Panc1 (cell line): ENCODE measurements around the gene IL1R1.

Experiments used
- POLR2AphosphoS5 ChIP-seq: IDR thresholded peaks from 2 replicates; pipeline ENCODE4 v1.6.1; 2012; ENCODE audit warnings: mild to moderate bottlenecking, low read depth, low read length, moderate library complexity
- SIN3A ChIP-seq: IDR thresholded peaks from 2 replicates; pipeline ENCODE4 v1.6.1; 2012; ENCODE audit warnings: low read depth, mild to moderate bottlenecking, low read length, moderate library complexity, borderline replicate concordance; ENCODE audit not compliant: insufficient read depth
- TF ChIP-seq, protein P1 (sequence below): fragments of 450-650 bp; IDR thresholded peaks from 2 replicates; pipeline ENCODE4 v1.5.1; 2017; ENCODE audit warnings: mild to moderate bottlenecking

DNA sequence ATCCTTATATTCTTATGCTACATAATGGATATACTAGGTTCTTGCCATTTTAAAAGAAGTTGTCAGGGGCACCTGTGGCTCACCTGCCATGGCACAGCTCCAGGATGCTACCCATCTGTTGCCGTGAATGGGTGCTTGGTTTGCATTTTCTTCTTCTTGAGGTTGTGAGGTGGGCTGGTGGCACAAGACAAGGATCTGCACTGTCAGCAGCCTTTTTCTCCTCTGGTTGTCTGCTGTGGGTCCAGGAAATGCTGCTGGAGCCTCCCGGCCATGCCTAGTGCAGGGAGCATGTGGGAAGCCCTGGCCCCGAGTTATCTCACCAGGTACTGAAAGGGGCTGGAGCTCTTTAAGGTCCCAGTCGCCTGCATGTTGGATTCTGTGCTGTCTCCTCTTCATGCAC, 2.6 kb downstream of the IL1R1 start:
- TF ChIP-seq, protein P1, sequence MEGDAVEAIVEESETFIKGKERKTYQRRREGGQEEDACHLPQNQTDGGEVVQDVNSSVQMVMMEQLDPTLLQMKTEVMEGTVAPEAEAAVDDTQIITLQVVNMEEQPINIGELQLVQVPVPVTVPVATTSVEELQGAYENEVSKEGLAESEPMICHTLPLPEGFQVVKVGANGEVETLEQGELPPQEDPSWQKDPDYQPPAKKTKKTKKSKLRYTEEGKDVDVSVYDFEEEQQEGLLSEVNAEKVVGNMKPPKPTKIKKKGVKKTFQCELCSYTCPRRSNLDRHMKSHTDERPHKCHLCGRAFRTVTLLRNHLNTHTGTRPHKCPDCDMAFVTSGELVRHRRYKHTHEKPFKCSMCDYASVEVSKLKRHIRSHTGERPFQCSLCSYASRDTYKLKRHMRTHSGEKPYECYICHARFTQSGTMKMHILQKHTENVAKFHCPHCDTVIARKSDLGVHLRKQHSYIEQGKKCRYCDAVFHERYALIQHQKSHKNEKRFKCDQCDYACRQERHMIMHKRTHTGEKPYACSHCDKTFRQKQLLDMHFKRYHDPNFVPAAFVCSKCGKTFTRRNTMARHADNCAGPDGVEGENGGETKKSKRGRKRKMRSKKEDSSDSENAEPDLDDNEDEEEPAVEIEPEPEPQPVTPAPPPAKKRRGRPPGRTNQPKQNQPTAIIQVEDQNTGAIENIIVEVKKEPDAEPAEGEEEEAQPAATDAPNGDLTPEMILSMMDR, result no peak
- TF ChIP-seq SIN3A (no peak), POLR2AphosphoS5 (no peak)
